MCF 10A (cell line): ENCODE data around the gene SH3PXD2B. TPM values are rescaled to one million over a fixed set of nuclear protein-coding genes. Genes with fewer than 3 reads are reported as not detected.

ENCODE experiments used
- BruUV-seq: library from RNA; stranded (reverse); fragments of 400-500 nt; replicated peaks from 2 replicates; lab custom pipeline; 2021; lab: Mats Ljungman, UMichigan
- CTCF ChIA-PET: fragments of 300-600 bp; sonication (Branson Sonifier 250); formaldehyde crosslinking; extraction: SDS; loops from one replicate; lab custom pipeline; 2021; ENCODE audit warnings: antibody characterized with exemption, inconsistent platforms; lab: Yijun Ruan, JAX
- POLR2A ChIA-PET: fragments of 300-600, 350-650 bp; sonication (Branson Sonifier 250); formaldehyde crosslinking; extraction: SDS; loops from one replicate; lab custom pipeline; 2020; ENCODE audit warnings: antibody characterized with exemption, inconsistent platforms; lab: Yijun Ruan, JAX
- DNase-seq: peaks from one replicate; pipeline ENCODE4 v3.0.0-alpha.2; 2018; ENCODE audit not compliant: unreplicated experiment
- H3K27ac Mint-ChIP-seq: one replicate; pipeline ENCODE4 v1.8.0; 2022; ENCODE audit warnings: mild to moderate bottlenecking, low read depth, mixed read lengths; ENCODE audit not compliant: unreplicated experiment
- H3K27me3 Mint-ChIP-seq: one replicate; pipeline ENCODE4 v1.8.0; 2022; ENCODE audit warnings: mixed read lengths; ENCODE audit not compliant: insufficient read depth, unreplicated experiment
- H3K36me3 Mint-ChIP-seq: one replicate; pipeline ENCODE4 v1.8.0; 2022; ENCODE audit warnings: mild to moderate bottlenecking, moderate library complexity, mixed read lengths; ENCODE audit not compliant: insufficient read depth, unreplicated experiment
- H3K4me1 Mint-ChIP-seq: one replicate; pipeline ENCODE4 v1.8.0; 2022; ENCODE audit warnings: mixed read lengths; ENCODE audit not compliant: insufficient read depth, unreplicated experiment
- H3K4me3 Mint-ChIP-seq: one replicate; pipeline ENCODE4 v1.8.0; 2022; ENCODE audit warnings: mild to moderate bottlenecking, moderate library complexity, mixed read lengths; ENCODE audit not compliant: unreplicated experiment
- H3K9me3 Mint-ChIP-seq: one replicate; pipeline ENCODE4 v1.8.0; 2022; ENCODE audit warnings: mixed read lengths; ENCODE audit not compliant: unreplicated experiment
- CTCF ChIP-seq: fragments of 200-600 bp; IDR thresholded peaks from one replicate; pipeline ENCODE4 v1.8.0; 2022; ENCODE audit warnings: antibody characterized with exemption, mild to moderate bottlenecking; ENCODE audit not compliant: unreplicated experiment
- intact Hi-C: fragments of 100-400 bp; cut with micrococcal nuclease; formaldehyde crosslinking; loops from 2 replicates; pipeline ENCODE4 v1.14.1; 2022
- total RNA-seq: library from RNA; stranded (reverse); gene quantifications from 2 replicates; pipeline ENCODE4 v1.2.3, GENCODE V29; 2022

The SH3PXD2B gene
- total RNA-seq, 1 experiment from 2014 or later: 34.1 TPM

- no TSS peak for BruUV-seq
- Mint-ChIP-seq H3K4me1 (peaks cover 34% of the 10 kb centered on the region), H3K27me3 (no peaks in the 10 kb centered on the region), H3K36me3 (peaks cover 7% of the 10 kb centered on the region), H3K9me3 (no peaks in the 10 kb centered on the region), H3K27ac (no peak overlapping the region), H3K4me3 (no peak overlapping the region)
- DNase-seq: no peak
- ChIA-PET POLR2A (interaction anchor here (3.2 to 5.0 kb wide), 3 partner anchors 10 to 29 kb away, joined by 36 to 53 read pairs (median 52); partner anchors contain the start of gene SH3PXD2B), CTCF (interaction anchor here (2.9 to 16.1 kb wide), 2 partner anchors 8 to 18 kb away, joined by 13 to 147 read pairs; no protein-coding TSS in a partner anchor)
- no peak for TF ChIP-seq CTCF
- intact Hi-C loops: no loop called here
Measured at GRCh38 chr5:172442592-172442991, 11.7 kb downstream of the SH3PXD2B start.

- Mint-ChIP-seq H3K27me3 (no peaks in the 10 kb centered on the region), H3K36me3 (peaks cover 7% of the 10 kb centered on the region), H3K27ac (no peak overlapping the region), H3K9me3 (no peaks in the 10 kb centered on the region), H3K4me3 (no peak overlapping the region), H3K4me1 (peaks cover 43% of the 10 kb centered on the region)
- DNase-seq: no peak
- ChIA-PET CTCF (interaction anchor here (0.6 to 16.1 kb wide), 3 partner anchors 10 to 94 kb away, joined by 3 to 147 read pairs (median 3); no protein-coding TSS in a partner anchor), POLR2A (interaction anchor here (0.6 to 5.0 kb wide), 3 partner anchors 12 to 27 kb away, joined by 3 to 52 read pairs (median 5); partner anchors contain the start of gene SH3PXD2B)
- BruUV-seq: no TSS peak
- TF ChIP-seq CTCF: no peak
- intact Hi-C loops: no loop called here
Measured at GRCh38 chr5:172441262-172441751, 13.0 kb downstream of the SH3PXD2B start.

GRCh38 chr5:172440486-172440885 lies 13.8 kb downstream of the SH3PXD2B start:
- ChIA-PET CTCF (interaction anchor here (0.6 to 16.1 kb wide), 4 partner anchors 11 to 93 kb away, joined by 3 to 147 read pairs (median 3); no protein-coding TSS in a partner anchor), POLR2A (interaction anchor here (0.6 to 5.0 kb wide), 6 partner anchors 13 to 1307 kb away, joined by 3 to 52 read pairs (median 3); partner anchors contain the start of genes SH3PXD2B and UBTD2)
- no peak overlapping the region for H3K4me3 Mint-ChIP-seq
- peaks cover 7% of the 10 kb centered on the region for H3K36me3 Mint-ChIP-seq
- H3K27ac Mint-ChIP-seq: no peak overlapping the region
- no peak for TF ChIP-seq CTCF
- H3K4me1 Mint-ChIP-seq: peaks cover 43% of the 10 kb centered on the region
- intact Hi-C loops: no loop called here
- no peaks in the 10 kb centered on the region for H3K27me3 Mint-ChIP-seq
- H3K9me3 Mint-ChIP-seq: no peaks in the 10 kb centered on the region
- BruUV-seq: no TSS peak
- DNase-seq: no peak

GRCh38 chr5:172439785-172440477 lies 14.4 kb downstream of the SH3PXD2B start:
- Mint-ChIP-seq H3K36me3 (peaks cover 7% of the 10 kb centered on the region), H3K27me3 (no peaks in the 10 kb centered on the region), H3K27ac (no peak overlapping the region), H3K4me1 (peaks cover 40% of the 10 kb centered on the region), H3K4me3 (no peak overlapping the region), H3K9me3 (no peaks in the 10 kb centered on the region)
- ChIA-PET CTCF (interaction anchor here (0.7 to 16.1 kb wide), 4 partner anchors 11 to 33 kb away, joined by 3 to 147 read pairs (median 4); no protein-coding TSS in a partner anchor), POLR2A (interaction anchor here (0.6 to 5.0 kb wide), 6 partner anchors 12 to 157 kb away, joined by 3 to 52 read pairs (median 4); partner anchors contain the start of genes SH3PXD2B and UBTD2)
- no peak for TF ChIP-seq CTCF
- DNase-seq: no peak
- intact Hi-C loops: no loop called here
- no TSS peak for BruUV-seq
